ENCODE measurements around the gene ITGA2. TPM values are rescaled to one million over a fixed set of nuclear protein-coding genes. Genes with fewer than 3 reads are reported as not detected.

The ITGA2 gene
- total RNA-seq, 1 experiment from 2014 or later: not detected

- no peak overlapping the region for H3K9ac ChIP-seq (ENCODE audit: low read length)
- no peak overlapping the region for H3K4me2 ChIP-seq (ENCODE audit: low read depth, low read length, poor library complexity, severe bottlenecking)
- H3K27me3 ChIP-seq (ENCODE audit: low read length): no peaks in the 10 kb centered on the region
- H4K20me1 ChIP-seq (ENCODE audit: insufficient read depth, low read depth, low read length): no peaks in the 10 kb centered on the region
- H3K4me3 ChIP-seq (ENCODE audit: low read length): no peak overlapping the region
- H3K79me2 ChIP-seq (ENCODE audit: low read length): no peaks in the 10 kb centered on the region
- no peaks in the 10 kb centered on the region for H3K9me3 ChIP-seq (ENCODE audit: low read length)
- no peaks in the 10 kb centered on the region for H3K9me2 ChIP-seq (replicated peaks; ENCODE audit: insufficient read depth, low read length)
- no peaks in the 10 kb centered on the region for H3K4me1 ChIP-seq (ENCODE audit: low read length)
- H3K36me3 ChIP-seq (ENCODE audit: insufficient read depth, low read length): no peaks in the 10 kb centered on the region
- DNase-seq: no peak
- H2AFZ ChIP-seq (ENCODE audit: low read length): no peak overlapping the region
- no peak overlapping the region for H3K27ac ChIP-seq (ENCODE audit: low read length)
Observed at GRCh38 chr5:52993367-52993766, 4.2 kb downstream of the ITGA2 start.

GRCh38 chr5:52994266-52994665, 5.1 kb downstream of the ITGA2 start:
- Histone ChIP-seq H3K36me3 (ENCODE audit: insufficient read depth, low read length) (no peaks in the 10 kb centered on the region), H3K4me3 (ENCODE audit: low read length) (no peak overlapping the region), H3K79me2 (ENCODE audit: low read length) (no peaks in the 10 kb centered on the region), H3K9me3 (ENCODE audit: low read length) (no peaks in the 10 kb centered on the region), H3K9me2 (replicated peaks; ENCODE audit: insufficient read depth, low read length) (no peaks in the 10 kb centered on the region), H3K4me1 (ENCODE audit: low read length) (no peaks in the 10 kb centered on the region), H3K27me3 (ENCODE audit: low read length) (no peaks in the 10 kb centered on the region), H2AFZ (ENCODE audit: low read length) (no peak overlapping the region), H3K27ac (ENCODE audit: low read length) (no peak overlapping the region), H3K4me2 (ENCODE audit: low read depth, low read length, poor library complexity, severe bottlenecking) (no peak overlapping the region), H4K20me1 (ENCODE audit: insufficient read depth, low read depth, low read length) (no peaks in the 10 kb centered on the region), H3K9ac (ENCODE audit: low read length) (no peak overlapping the region)
- no peak for DNase-seq

- no peak overlapping the region for H2AFZ ChIP-seq (ENCODE audit: low read length)
- no peak for DNase-seq
- no peaks in the 10 kb centered on the region for H3K36me3 ChIP-seq (ENCODE audit: insufficient read depth, low read length)
- H4K20me1 ChIP-seq (ENCODE audit: insufficient read depth, low read depth, low read length): no peaks in the 10 kb centered on the region
- no peaks in the 10 kb centered on the region for H3K4me1 ChIP-seq (ENCODE audit: low read length)
- no peaks in the 10 kb centered on the region for H3K79me2 ChIP-seq (ENCODE audit: low read length)
- no peak overlapping the region for H3K27ac ChIP-seq (ENCODE audit: low read length)
- no peak overlapping the region for H3K4me3 ChIP-seq (ENCODE audit: low read length)
- no peaks in the 10 kb centered on the region for H3K27me3 ChIP-seq (ENCODE audit: low read length)
- H3K4me2 ChIP-seq (ENCODE audit: low read depth, low read length, poor library complexity, severe bottlenecking): no peak overlapping the region
- no peaks in the 10 kb centered on the region for H3K9me3 ChIP-seq (ENCODE audit: low read length)
- no peak overlapping the region for H3K9ac ChIP-seq (ENCODE audit: low read length)
- no peaks in the 10 kb centered on the region for H3K9me2 ChIP-seq (replicated peaks; ENCODE audit: insufficient read depth, low read length)
Observed at GRCh38 chr5:52995095-52995494, 5.9 kb downstream of the ITGA2 start.

GRCh38 chr5:52995914-52996313, 6.8 kb downstream of the ITGA2 start:
- no peak overlapping the region for H3K4me3 ChIP-seq (ENCODE audit: low read length)
- no peak overlapping the region for H3K27ac ChIP-seq (ENCODE audit: low read length)
- no peaks in the 10 kb centered on the region for H3K36me3 ChIP-seq (ENCODE audit: insufficient read depth, low read length)
- H3K9me3 ChIP-seq (ENCODE audit: low read length): no peaks in the 10 kb centered on the region
- H3K79me2 ChIP-seq (ENCODE audit: low read length): no peaks in the 10 kb centered on the region
- H3K9ac ChIP-seq (ENCODE audit: low read length): no peak overlapping the region
- no peak overlapping the region for H2AFZ ChIP-seq (ENCODE audit: low read length)
- H3K9me2 ChIP-seq (replicated peaks; ENCODE audit: insufficient read depth, low read length): no peaks in the 10 kb centered on the region
- no peaks in the 10 kb centered on the region for H3K4me1 ChIP-seq (ENCODE audit: low read length)
- H3K27me3 ChIP-seq (ENCODE audit: low read length): no peaks in the 10 kb centered on the region
- no peaks in the 10 kb centered on the region for H4K20me1 ChIP-seq (ENCODE audit: insufficient read depth, low read depth, low read length)
- no peak overlapping the region for H3K4me2 ChIP-seq (ENCODE audit: low read depth, low read length, poor library complexity, severe bottlenecking)
- DNase-seq: no peak

- Histone ChIP-seq H3K4me1 (ENCODE audit: low read length) (no peaks in the 10 kb centered on the region), H3K27me3 (ENCODE audit: low read length) (no peaks in the 10 kb centered on the region), H3K79me2 (ENCODE audit: low read length) (no peaks in the 10 kb centered on the region), H3K27ac (ENCODE audit: low read length) (no peak overlapping the region), H3K4me3 (ENCODE audit: low read length) (no peak overlapping the region), H3K9me2 (replicated peaks; ENCODE audit: insufficient read depth, low read length) (no peaks in the 10 kb centered on the region), H3K4me2 (ENCODE audit: low read depth, low read length, poor library complexity, severe bottlenecking) (no peak overlapping the region), H3K36me3 (ENCODE audit: insufficient read depth, low read length) (no peaks in the 10 kb centered on the region), H2AFZ (ENCODE audit: low read length) (no peak overlapping the region), H3K9me3 (ENCODE audit: low read length) (no peaks in the 10 kb centered on the region), H4K20me1 (ENCODE audit: insufficient read depth, low read depth, low read length) (no peaks in the 10 kb centered on the region), H3K9ac (ENCODE audit: low read length) (no peak overlapping the region)
- DNase-seq: no peak
Observed at GRCh38 chr5:52996979-52997378, 7.8 kb downstream of the ITGA2 start.

GRCh38 chr5:52997424-52997823, 8.3 kb downstream of the ITGA2 start:
- no peaks in the 10 kb centered on the region for H3K4me1 ChIP-seq (ENCODE audit: low read length)
- no peak overlapping the region for H2AFZ ChIP-seq (ENCODE audit: low read length)
- H3K36me3 ChIP-seq (ENCODE audit: insufficient read depth, low read length): no peaks in the 10 kb centered on the region
- no peak overlapping the region for H3K9ac ChIP-seq (ENCODE audit: low read length)
- no peaks in the 10 kb centered on the region for H3K9me2 ChIP-seq (replicated peaks; ENCODE audit: insufficient read depth, low read length)
- H3K4me3 ChIP-seq (ENCODE audit: low read length): no peak overlapping the region
- H3K27me3 ChIP-seq (ENCODE audit: low read length): no peaks in the 10 kb centered on the region
- H3K27ac ChIP-seq (ENCODE audit: low read length): no peak overlapping the region
- no peaks in the 10 kb centered on the region for H4K20me1 ChIP-seq (ENCODE audit: insufficient read depth, low read depth, low read length)
- H3K79me2 ChIP-seq (ENCODE audit: low read length): no peaks in the 10 kb centered on the region
- DNase-seq: no peak
- H3K4me2 ChIP-seq (ENCODE audit: low read depth, low read length, poor library complexity, severe bottlenecking): no peak overlapping the region
- H3K9me3 ChIP-seq (ENCODE audit: low read length): no peaks in the 10 kb centered on the region

- H3K27me3 ChIP-seq (ENCODE audit: low read length): no peaks in the 10 kb centered on the region
- no peak overlapping the region for H3K27ac ChIP-seq (ENCODE audit: low read length)
- no peaks in the 10 kb centered on the region for H3K9me2 ChIP-seq (replicated peaks; ENCODE audit: insufficient read depth, low read length)
- no peak overlapping the region for H3K4me3 ChIP-seq (ENCODE audit: low read length)
- H3K9ac ChIP-seq (ENCODE audit: low read length): no peak overlapping the region
- H3K4me2 ChIP-seq (ENCODE audit: low read depth, low read length, poor library complexity, severe bottlenecking): no peak overlapping the region
- H3K79me2 ChIP-seq (ENCODE audit: low read length): no peaks in the 10 kb centered on the region
- H3K4me1 ChIP-seq (ENCODE audit: low read length): no peaks in the 10 kb centered on the region
- no peaks in the 10 kb centered on the region for H4K20me1 ChIP-seq (ENCODE audit: insufficient read depth, low read depth, low read length)
- H2AFZ ChIP-seq (ENCODE audit: low read length): no peak overlapping the region
- DNase-seq: no peak
- H3K36me3 ChIP-seq (ENCODE audit: insufficient read depth, low read length): no peaks in the 10 kb centered on the region
- H3K9me3 ChIP-seq (ENCODE audit: low read length): no peaks in the 10 kb centered on the region
Observed at GRCh38 chr5:52998552-52999313, 9.6 kb downstream of the ITGA2 start.

- Histone ChIP-seq H2AFZ (ENCODE audit: low read length) (no peak overlapping the region), H4K20me1 (ENCODE audit: insufficient read depth, low read depth, low read length) (no peaks in the 10 kb centered on the region), H3K27ac (ENCODE audit: low read length) (no peak overlapping the region), H3K9me3 (ENCODE audit: low read length) (no peaks in the 10 kb centered on the region), H3K4me2 (ENCODE audit: low read depth, low read length, poor library complexity, severe bottlenecking) (no peak overlapping the region), H3K9ac (ENCODE audit: low read length) (no peak overlapping the region), H3K4me3 (ENCODE audit: low read length) (no peak overlapping the region), H3K36me3 (ENCODE audit: insufficient read depth, low read length) (no peaks in the 10 kb centered on the region), H3K4me1 (ENCODE audit: low read length) (no peaks in the 10 kb centered on the region), H3K79me2 (ENCODE audit: low read length) (no peaks in the 10 kb centered on the region), H3K9me2 (replicated peaks; ENCODE audit: insufficient read depth, low read length) (no peaks in the 10 kb centered on the region), H3K27me3 (ENCODE audit: low read length) (no peaks in the 10 kb centered on the region)
- DNase-seq: no peak
Observed at GRCh38 chr5:52999344-52999949, 10.3 kb downstream of the ITGA2 start.

Measured in Karpas-422 (cell line).